Myocyte (in vitro differentiated cells): ENCODE results near the gene GNB4. TPM values are rescaled to one million over a fixed set of nuclear protein-coding genes. Genes with fewer than 3 reads are reported as not detected.
A peak's percentile ranks its signal among the peaks of the same experiment; 100 is the strongest.

Experiments used
- DNase-seq: peaks from one replicate; pipeline ENCODE4 v3.0.0-alpha.2; 2012; ENCODE audit warnings: low read depth
- total RNA-seq: library from RNA; depleted of rRNA; stranded (reverse); fragments of >200 nt; gene quantifications from 2 replicates; pipeline ENCODE4 v1.2.3, GENCODE V29; 2014

Gene GNB4
- total RNA-seq, 1 donor from 2014 or later, result 25.9 TPM

- no peak for DNase-seq
Observed at GRCh38 chr3:179369621-179370020, 81.6 kb downstream of the GNB4 start.

- DNase-seq, result no peak
Observed at GRCh38 chr3:179363332-179363731, 87.9 kb downstream of the GNB4 start.

DNA sequence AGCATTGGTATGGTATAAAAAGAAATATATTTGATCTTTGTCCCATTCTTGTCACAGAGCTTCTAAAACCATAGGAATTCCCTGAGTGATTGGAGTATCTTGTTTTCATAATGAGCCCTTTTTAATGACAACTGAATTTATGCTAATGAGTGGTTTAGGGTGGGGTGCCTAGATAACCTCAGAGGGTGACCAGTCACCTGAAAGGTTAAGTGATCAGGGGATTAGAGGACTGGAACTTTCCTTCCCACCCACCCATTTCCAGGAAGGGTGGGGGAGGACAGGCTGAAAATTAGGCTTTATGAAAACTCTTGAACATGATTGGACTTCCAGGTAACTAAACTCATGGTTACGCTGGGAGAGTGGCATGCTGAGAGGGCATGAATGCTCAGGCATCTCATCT, 95.3 kb downstream of the GNB4 start:
- DNase-seq, result no peak

DNA sequence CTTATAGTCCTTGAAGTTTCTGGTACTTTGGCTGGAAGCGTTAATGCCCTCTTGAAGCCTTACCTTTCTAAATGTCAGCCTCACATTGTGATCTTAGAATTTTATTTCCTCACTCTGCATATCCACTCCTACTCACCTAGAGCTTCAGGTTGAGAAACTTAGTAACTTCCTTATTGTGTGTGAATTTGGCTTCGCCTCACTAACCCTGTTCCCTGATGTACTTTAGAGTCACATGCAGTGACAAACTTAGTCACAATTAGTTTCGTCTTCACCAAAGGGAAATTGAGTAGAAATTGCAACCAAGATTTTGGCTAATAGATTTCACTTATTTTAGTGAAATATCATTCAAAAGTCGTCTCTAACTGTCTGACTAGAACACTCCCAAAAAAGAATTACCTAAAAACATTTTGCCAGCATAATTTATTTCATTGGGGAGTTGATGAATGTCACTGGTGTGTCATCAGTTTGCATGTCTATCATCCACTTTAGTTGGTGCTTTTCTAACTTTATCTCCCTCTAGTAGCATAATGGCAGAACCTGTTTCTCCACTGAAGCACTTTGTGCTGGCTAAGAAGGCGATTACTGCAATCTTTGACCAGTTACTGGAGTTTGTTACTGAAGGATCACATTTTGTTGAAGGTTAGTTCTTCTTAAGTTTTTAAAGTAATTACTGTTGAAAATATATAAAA, 102.8 kb downstream of the GNB4 start:
- peak; percentile 3 for DNase-seq

GRCh38 chr3:179347345-179348194, 103.7 kb downstream of the GNB4 start, which contains the start of gene MFN1:
Gene MFN1 (plus strand): TSS chr3:179347709. CDS start chr3:179348852, 1,143 bp downstream.
- peak; percentile 98 for DNase-seq

Other genes with a start within 250 kb of the GNB4 start
- 0.47 and 1.9 TPM in 2 replicates for gene KCNMB3, start 200.4 kb downstream of the GNB4 start, total RNA-seq
- 53.6 and 55.2 TPM in 2 replicates for gene ZNF639, start 128.4 kb downstream of the GNB4 start, total RNA-seq
- gene MFN1, start 103.8 kb downstream of the GNB4 start, total RNA-seq, result 51.0 and 78.1 TPM in 2 replicates
- gene ACTL6A, start 111.5 kb upstream of the GNB4 start, total RNA-seq, result 29.6 and 50.5 TPM in 2 replicates
- 39.4 and 41.0 TPM in 2 replicates for gene MRPL47, start 153.2 kb upstream of the GNB4 start, total RNA-seq
- gene NDUFB5, start 153.3 kb upstream of the GNB4 start, total RNA-seq, result 186 and 192 TPM in 2 replicates
- 29.8 and 50.1 TPM in 2 replicates for gene USP13, start 201.6 kb upstream of the GNB4 start, total RNA-seq